ENCODE measurements around the gene UBLCP1.

GRCh38 chr5:159324102-159324755 is 61.1 kb downstream of the UBLCP1 start:
- TF ChIP-seq, protein P1, sequence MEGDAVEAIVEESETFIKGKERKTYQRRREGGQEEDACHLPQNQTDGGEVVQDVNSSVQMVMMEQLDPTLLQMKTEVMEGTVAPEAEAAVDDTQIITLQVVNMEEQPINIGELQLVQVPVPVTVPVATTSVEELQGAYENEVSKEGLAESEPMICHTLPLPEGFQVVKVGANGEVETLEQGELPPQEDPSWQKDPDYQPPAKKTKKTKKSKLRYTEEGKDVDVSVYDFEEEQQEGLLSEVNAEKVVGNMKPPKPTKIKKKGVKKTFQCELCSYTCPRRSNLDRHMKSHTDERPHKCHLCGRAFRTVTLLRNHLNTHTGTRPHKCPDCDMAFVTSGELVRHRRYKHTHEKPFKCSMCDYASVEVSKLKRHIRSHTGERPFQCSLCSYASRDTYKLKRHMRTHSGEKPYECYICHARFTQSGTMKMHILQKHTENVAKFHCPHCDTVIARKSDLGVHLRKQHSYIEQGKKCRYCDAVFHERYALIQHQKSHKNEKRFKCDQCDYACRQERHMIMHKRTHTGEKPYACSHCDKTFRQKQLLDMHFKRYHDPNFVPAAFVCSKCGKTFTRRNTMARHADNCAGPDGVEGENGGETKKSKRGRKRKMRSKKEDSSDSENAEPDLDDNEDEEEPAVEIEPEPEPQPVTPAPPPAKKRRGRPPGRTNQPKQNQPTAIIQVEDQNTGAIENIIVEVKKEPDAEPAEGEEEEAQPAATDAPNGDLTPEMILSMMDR (tag by site-specific recombination; IDR thresholded peaks at IDR 0.05) = no peak
- TF ChIP-seq, protein P2, sequence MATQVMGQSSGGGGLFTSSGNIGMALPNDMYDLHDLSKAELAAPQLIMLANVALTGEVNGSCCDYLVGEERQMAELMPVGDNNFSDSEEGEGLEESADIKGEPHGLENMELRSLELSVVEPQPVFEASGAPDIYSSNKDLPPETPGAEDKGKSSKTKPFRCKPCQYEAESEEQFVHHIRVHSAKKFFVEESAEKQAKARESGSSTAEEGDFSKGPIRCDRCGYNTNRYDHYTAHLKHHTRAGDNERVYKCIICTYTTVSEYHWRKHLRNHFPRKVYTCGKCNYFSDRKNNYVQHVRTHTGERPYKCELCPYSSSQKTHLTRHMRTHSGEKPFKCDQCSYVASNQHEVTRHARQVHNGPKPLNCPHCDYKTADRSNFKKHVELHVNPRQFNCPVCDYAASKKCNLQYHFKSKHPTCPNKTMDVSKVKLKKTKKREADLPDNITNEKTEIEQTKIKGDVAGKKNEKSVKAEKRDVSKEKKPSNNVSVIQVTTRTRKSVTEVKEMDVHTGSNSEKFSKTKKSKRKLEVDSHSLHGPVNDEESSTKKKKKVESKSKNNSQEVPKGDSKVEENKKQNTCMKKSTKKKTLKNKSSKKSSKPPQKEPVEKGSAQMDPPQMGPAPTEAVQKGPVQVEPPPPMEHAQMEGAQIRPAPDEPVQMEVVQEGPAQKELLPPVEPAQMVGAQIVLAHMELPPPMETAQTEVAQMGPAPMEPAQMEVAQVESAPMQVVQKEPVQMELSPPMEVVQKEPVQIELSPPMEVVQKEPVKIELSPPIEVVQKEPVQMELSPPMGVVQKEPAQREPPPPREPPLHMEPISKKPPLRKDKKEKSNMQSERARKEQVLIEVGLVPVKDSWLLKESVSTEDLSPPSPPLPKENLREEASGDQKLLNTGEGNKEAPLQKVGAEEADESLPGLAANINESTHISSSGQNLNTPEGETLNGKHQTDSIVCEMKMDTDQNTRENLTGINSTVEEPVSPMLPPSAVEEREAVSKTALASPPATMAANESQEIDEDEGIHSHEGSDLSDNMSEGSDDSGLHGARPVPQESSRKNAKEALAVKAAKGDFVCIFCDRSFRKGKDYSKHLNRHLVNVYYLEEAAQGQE (tag by site-specific recombination; IDR thresholded peaks at IDR 0.05) = no peak
- TF ChIP-seq ZNF707 (tag by site-specific recombination; IDR thresholded peaks at IDR 0.05) (no peak), OVOL3 (tag by site-specific recombination; IDR thresholded peaks at IDR 0.05) (no peak), ZNF121 (tag by site-specific recombination; IDR thresholded peaks at IDR 0.05) (no peak), RBAK (tag by site-specific recombination; IDR thresholded peaks at IDR 0.05) (no peak), REPIN1 (tag by site-specific recombination; IDR thresholded peaks at IDR 0.05; ENCODE audit: low read depth) (no peak), ZNF112 (tag by site-specific recombination; IDR thresholded peaks at IDR 0.05) (no peak), YY2 (tag by site-specific recombination; IDR thresholded peaks at IDR 0.05) (no peak)
